ENCODE results near the gene CCDC112.

DNA sequence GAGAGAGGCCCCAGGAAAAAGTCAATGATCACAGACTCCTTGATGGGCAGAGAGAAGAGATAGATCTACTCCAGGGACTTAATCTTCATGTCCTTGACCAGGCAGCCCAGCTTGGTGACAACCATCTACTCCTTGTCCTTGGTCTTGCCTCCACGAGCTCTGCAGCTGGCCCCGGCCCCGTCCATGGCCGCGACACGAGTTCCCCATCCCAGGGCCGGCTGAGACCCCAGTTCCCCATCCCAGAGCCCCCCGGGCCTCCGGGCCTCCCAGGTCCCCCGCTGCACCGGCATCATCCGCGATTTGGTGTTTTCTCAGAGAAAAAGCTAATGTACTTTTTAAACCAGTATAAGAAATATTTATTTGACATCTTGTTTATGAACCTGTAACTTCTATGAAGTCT is 31.2 kb downstream of the CCDC112 start:
- TF ChIP-seq EZH2 (IDR thresholded peaks at IDR 0.05; ENCODE audit: low read depth) = no peak
- TF ChIP-seq, protein P1, sequence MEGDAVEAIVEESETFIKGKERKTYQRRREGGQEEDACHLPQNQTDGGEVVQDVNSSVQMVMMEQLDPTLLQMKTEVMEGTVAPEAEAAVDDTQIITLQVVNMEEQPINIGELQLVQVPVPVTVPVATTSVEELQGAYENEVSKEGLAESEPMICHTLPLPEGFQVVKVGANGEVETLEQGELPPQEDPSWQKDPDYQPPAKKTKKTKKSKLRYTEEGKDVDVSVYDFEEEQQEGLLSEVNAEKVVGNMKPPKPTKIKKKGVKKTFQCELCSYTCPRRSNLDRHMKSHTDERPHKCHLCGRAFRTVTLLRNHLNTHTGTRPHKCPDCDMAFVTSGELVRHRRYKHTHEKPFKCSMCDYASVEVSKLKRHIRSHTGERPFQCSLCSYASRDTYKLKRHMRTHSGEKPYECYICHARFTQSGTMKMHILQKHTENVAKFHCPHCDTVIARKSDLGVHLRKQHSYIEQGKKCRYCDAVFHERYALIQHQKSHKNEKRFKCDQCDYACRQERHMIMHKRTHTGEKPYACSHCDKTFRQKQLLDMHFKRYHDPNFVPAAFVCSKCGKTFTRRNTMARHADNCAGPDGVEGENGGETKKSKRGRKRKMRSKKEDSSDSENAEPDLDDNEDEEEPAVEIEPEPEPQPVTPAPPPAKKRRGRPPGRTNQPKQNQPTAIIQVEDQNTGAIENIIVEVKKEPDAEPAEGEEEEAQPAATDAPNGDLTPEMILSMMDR (conservative IDR thresholded peaks at IDR 0.05) = no peak

Measured in PC-9 (cell line).